GM12891 (cell line): ENCODE results near the gene SLC9B2.

Experiments
- POLR2A ChIP-seq: IDR thresholded peaks from 2 replicates; pipeline ENCODE4 v1.6.1; 2011; ENCODE audit warnings: low read depth, low read length, control low read depth
- POLR2AphosphoS5 ChIP-seq: IDR thresholded peaks from 2 replicates; pipeline ENCODE4 v1.6.1; 2011; ENCODE audit warnings: low read depth, low read length, control low read depth
- TAF1 ChIP-seq: IDR thresholded peaks from 2 replicates; pipeline ENCODE4 v1.6.1; 2011; ENCODE audit warnings: low read depth, low read length, control low read depth

GRCh38 chr4:103126126-103126525 is 49.6 kb upstream of the SLC9B2 start:
- TF ChIP-seq POLR2A (no peak), TAF1 (no peak), POLR2AphosphoS5 (no peak)
